HepG2 (cell line): ENCODE data around the gene WNK1. TPM values are rescaled to one million over a fixed set of nuclear protein-coding genes. Genes with fewer than 3 reads are reported as not detected.

ENCODE experiments used
- ATAC-seq: fragments of 200-7000 bp; cut with Tn5 transposase; 3 replicates; pipeline ENCODE4 v1.9.1; 2020; ENCODE audit warnings: mild to moderate bottlenecking, moderate library complexity
- BruUV-seq: library from RNA; stranded (reverse); fragments of 400-500 nt; replicated peaks from 2 replicates; lab custom pipeline; 2021; lab: Mats Ljungman, UMichigan
- CTCF ChIA-PET: fragments of 300-600 bp; formaldehyde crosslinking; extraction: SDS; loops from one replicate; lab custom pipeline; 2021; ENCODE audit warnings: low total read pairs, inconsistent platforms, low intra/inter-chr PET ratio; lab: Yijun Ruan, JAX
- POLR2A ChIA-PET: fragments of 350-600 bp; sonication (Branson Sonifier 250); formaldehyde crosslinking; loops from one replicate; lab custom pipeline; 2020; ENCODE audit warnings: antibody characterized with exemption, inconsistent platforms; lab: Yijun Ruan, JAX
- DNase-seq: peaks from one replicate; pipeline ENCODE4 v3.0.0-alpha.2; 2015; ENCODE audit warnings: low spot score
- FAIRE-seq: peaks from 3 replicates; lab custom pipeline; 2011; peaks lifted over from hg19 to GRCh38; lab: Jason Lieb, UNC
- H2AFZ ChIP-seq: one replicate; pipeline ENCODE4 v1.6.1; 2011; ENCODE audit warnings: low read length, inconsistent platforms
- H3K27ac ChIP-seq: fragments of 300-600 bp; 3 replicates; pipeline ENCODE4 v1.8.0; 2011; ENCODE audit warnings: mixed run types, mild to moderate bottlenecking, mixed read lengths, low read length, inconsistent platforms; ENCODE audit not compliant: insufficient read depth; ENCODE audit errors: extremely low read length
- H3K27me3 ChIP-seq, 2 experiments: fragments of 200-600 bp in 1 of 2; 2 replicates in 1 of 2; 3 replicates in 1 of 2; pipeline versions ENCODE4 v1.6.0 to v1.8.0; 2011; ENCODE audit warnings: low read length in 2 of 2, mild to moderate bottlenecking in 2 of 2, moderate library complexity in 2 of 2, inconsistent platforms in 1 of 2; ENCODE audit not compliant: insufficient read depth in 2 of 2, control insufficient read depth in 1 of 2
- H3K36me3 ChIP-seq, 2 experiments: fragments of 200-600 bp in 1 of 2; replicated peaks in 1 of 2; 2 replicates in 1 of 2; 3 replicates in 1 of 2; pipeline versions ENCODE4 v1.5.1 to v1.8.0; 2011; ENCODE audit warnings: low read length in 2 of 2, inconsistent platforms in 1 of 2; ENCODE audit not compliant: insufficient read depth in 2 of 2, control insufficient read depth in 1 of 2
- H3K4me1 ChIP-seq: 2 replicates; pipeline ENCODE4 v1.5.1; 2012; ENCODE audit warnings: low read length, inconsistent platforms; ENCODE audit not compliant: insufficient read depth
- H3K4me2 ChIP-seq: 2 replicates; pipeline ENCODE4 v1.6.0; 2011; ENCODE audit warnings: low read depth, low read length, inconsistent platforms
- H3K4me3 ChIP-seq, 3 experiments: fragments of 200-600 bp in 1 of 3; sonication (generic), shearing (Covaris generic) in 1 of 3; replicated peaks in 1 of 3; 2 replicates each; pipeline ENCODE4 v1.5.1; 2011 to 2016; ENCODE audit warnings: low read length in 3 of 3, inconsistent platforms in 2 of 3, low read depth in 2 of 3, mild to moderate bottlenecking in 2 of 3, control low read depth in 1 of 3, mixed read lengths in 1 of 3; ENCODE audit not compliant: insufficient read depth in 1 of 3
- H3K79me2 ChIP-seq: one replicate; pipeline ENCODE4 v1.6.1; 2011; ENCODE audit warnings: low read length, inconsistent platforms; ENCODE audit not compliant: insufficient read depth
- H3K9ac ChIP-seq: 2 replicates; pipeline ENCODE4 v1.6.0; 2011; ENCODE audit warnings: mild to moderate bottlenecking, low read depth, low read length, inconsistent platforms; ENCODE audit not compliant: insufficient read depth
- H3K9me3 ChIP-seq: 2 replicates; pipeline ENCODE4 v1.5.1; 2012; ENCODE audit warnings: mild to moderate bottlenecking, low read length
- H4K20me1 ChIP-seq: 2 replicates; pipeline ENCODE4 v1.6.0; 2011; ENCODE audit warnings: inconsistent platforms, mild to moderate bottlenecking, low read length, moderate library complexity; ENCODE audit not compliant: insufficient read depth
- E2F5 ChIP-seq: sonication (generic); formaldehyde crosslinking; conservative IDR thresholded peaks from 2 replicates; pipeline ENCODE4 v1.4.0; 2020; ENCODE audit warnings: missing genetic modification reagents
- HOXD1 ChIP-seq: sonication (generic); formaldehyde crosslinking; IDR thresholded peaks from 2 replicates; pipeline ENCODE4 v1.5.0; 2020; ENCODE audit warnings: missing genetic modification reagents
- IRF1 ChIP-seq: sonication (generic); formaldehyde crosslinking; IDR thresholded peaks from 2 replicates; pipeline ENCODE4 v1.4.0; 2020; ENCODE audit warnings: low read depth, mild to moderate bottlenecking, missing genetic modification reagents
- KLF9 ChIP-seq: IDR thresholded peaks from 2 replicates; pipeline ENCODE4 v1.6.1; 2016; ENCODE audit warnings: low read depth
- PHF20 ChIP-seq: sonication (generic); formaldehyde crosslinking; IDR thresholded peaks from 2 replicates; pipeline ENCODE4 v1.5.0; 2020; ENCODE audit warnings: mild to moderate bottlenecking, missing genetic modification reagents
- POLR2A ChIP-seq, 2 experiments: IDR thresholded peaks; 2 replicates each; pipeline ENCODE4 v1.6.1; 2011; ENCODE audit warnings: low read depth in 2 of 2, low read length in 2 of 2, mild to moderate bottlenecking in 1 of 2, moderate library complexity in 1 of 2; ENCODE audit not compliant: insufficient read depth in 1 of 2
- PRDM10 ChIP-seq: sonication (generic); formaldehyde crosslinking; IDR thresholded peaks from 2 replicates; pipeline ENCODE4 v1.4.0; 2020; ENCODE audit warnings: low read depth, missing genetic modification reagents
- SSRP1 ChIP-seq: IDR thresholded peaks from 2 replicates; pipeline ENCODE4 v1.6.1; 2016; ENCODE audit warnings: control low read depth
- TEAD2 ChIP-seq: sonication (generic); formaldehyde crosslinking; IDR thresholded peaks from 2 replicates; pipeline ENCODE4 v1.9.0; 2021; ENCODE audit warnings: missing genetic modification reagents
- YY1 ChIP-seq: IDR thresholded peaks from 2 replicates; pipeline ENCODE4 v1.6.1; 2011; ENCODE audit warnings: low read length, low read depth, moderate library complexity, mild to moderate bottlenecking; ENCODE audit not compliant: insufficient read depth, insufficient replicate concordance
- ZFP36L2 ChIP-seq: sonication (generic); formaldehyde crosslinking; IDR thresholded peaks from 2 replicates; pipeline ENCODE4 v1.4.0; 2020; ENCODE audit warnings: missing genetic modification reagents
- ZNF230 ChIP-seq: sonication (generic); formaldehyde crosslinking; IDR thresholded peaks from 2 replicates; pipeline ENCODE4 v1.4.0; 2020; ENCODE audit warnings: mild to moderate bottlenecking, missing genetic modification reagents
- ZNF784 ChIP-seq: sonication (generic); formaldehyde crosslinking; IDR thresholded peaks from 2 replicates; pipeline ENCODE4 v1.5.1; 2020; ENCODE audit warnings: missing genetic modification reagents, mild to moderate bottlenecking, borderline replicate concordance
- ZNF850 ChIP-seq: sonication (generic); formaldehyde crosslinking; conservative IDR thresholded peaks from 2 replicates; pipeline ENCODE4 v1.9.0; 2021; ENCODE audit warnings: mild to moderate bottlenecking, missing genetic modification reagents
- WGBS: methylation state at CpG from one replicate; pipeline ENCODE4 v1.1.6; 2017; ENCODE audit warnings: low lambda C conversion rate; 5-methylcytosine and 5-hydroxymethylcytosine counted together
- in situ Hi-C: cut with HindIII; loops from 2 replicates; pipeline ENCODE4 v1.10.0; 2017; ENCODE audit warnings: low pct_unique_long_range_greater_than_20kb; ENCODE audit not compliant: extremely low pct_ligation_motif_present
- intact Hi-C: fragments of 100-400 bp; cut with micrococcal nuclease; formaldehyde crosslinking; loops from one replicate; pipeline ENCODE4 v1.10.0; 2022; ENCODE audit not compliant: unreplicated experiment
- polyA plus RNA-seq, 8 experiments: library from polyadenylated mRNA; depleted of rRNA in 3 of 8; stranded (reverse) in 7 of 8; unstranded in 1 of 8; fragments of >200 nt; fragmentation: Illumina TruSeq in 4 of 8; extraction: Trizol in 4 of 8; gene quantifications; 2 replicates each; pipeline versions ENCODE4 v1.2.1 to v1.2.3, GENCODE V29; 2011 to 2016; ENCODE audit warnings: low read depth in 4 of 8, missing spikeins in 1 of 8, mixed read lengths in 1 of 8; ENCODE audit not compliant: insufficient read depth in 1 of 8
- total RNA-seq, 5 experiments: library from RNA; depleted of rRNA; stranded (reverse); fragments of >200 nt; fragmentation: Illumina TruSeq; extraction: Trizol; gene quantifications; 2 replicates each; pipeline ENCODE4 v1.2.3, GENCODE V29; 2016; ENCODE audit warnings: low read depth in 1 of 5

WNK1 gene
- total and polyA plus RNA-seq, 2 of the 13 experiments (the other 11 are each of a cell fraction or from before 2014, with no cell fraction given) = 31.1 to 54.8 TPM

GRCh38 chr12:946212-946611 is 193.8 kb downstream of the WNK1 start (continued):
- TF ChIP-seq ZNF784 (CRISPR knock-in tag) (no peak), YY1 (no peak), ZFP36L2 (CRISPR knock-in tag) (no peak), PRDM10 (CRISPR knock-in tag) (no peak), ZNF230 (CRISPR knock-in tag) (no peak), IRF1 (CRISPR knock-in tag) (no peak)

GRCh38 chr12:946631-947030 is 194.3 kb downstream of the WNK1 start:
- Histone ChIP-seq H3K36me3 (peaks cover 0 to 7% of the 10 kb centered on the region in 2 experiments; a peak in 2 of 5 replicates), H2AFZ (no peak overlapping the region), H3K79me2 (peaks cover 46% of the 10 kb centered on the region), H3K9ac (no peak overlapping the region), H3K9me3 (no peaks in the 10 kb centered on the region), H3K4me3 (no peak overlapping the region), H3K4me2 (peak overlapping the region; percentile 29; the same call in 1 of the 2 replicates), H3K27me3 (no peaks in the 10 kb centered on the region; a peak in 1 of 5 replicates), H3K27ac (peak overlapping the region; percentile 49), H4K20me1 (no peaks in the 10 kb centered on the region), H3K4me1 (peaks cover 48% of the 10 kb centered on the region)
- in situ Hi-C loops = loop anchor here (5.0 kb wide), 1 partner anchor 379 kb away; no protein-coding TSS in a partner anchor
- ChIA-PET CTCF (no interaction called here), POLR2A (no interaction called here)
- FAIRE-seq (no peak), DNase-seq (no peak), ATAC-seq (no peak)
- intact Hi-C loops = loop anchor here (5.0 kb wide), 2 partner anchors 124 to 146 kb away; no protein-coding TSS in a partner anchor
- 65% methylated on average over 6 of the region's 6 CpGs for WGBS
- no TSS peak for BruUV-seq
- TF ChIP-seq IRF1 (CRISPR knock-in tag) = no peak
- no peak for TF ChIP-seq POLR2A (IDR thresholded peaks at IDR 0.05; ENCODE audit: insufficient read depth in 1 of 2, low read depth in 2 of 2, low read length in 2 of 2)
- no peak for TF ChIP-seq ZNF850
- no peak for TF ChIP-seq KLF9 (CRISPR knock-in tag)
- no peak for TF ChIP-seq HOXD1
- no peak for TF ChIP-seq PHF20 (CRISPR knock-in tag)
- TF ChIP-seq E2F5 (CRISPR knock-in tag) = no peak
- TF ChIP-seq TEAD2 (CRISPR knock-in tag) = no peak
- no peak for TF ChIP-seq SSRP1 (CRISPR knock-in tag)
